Prostate gland (tissue), 2 donors: Measurements from ENCODE around the gene KCMF1.

ENCODE experiments used
- POLR2A ChIP-seq: fragments of 450-650 bp; IDR thresholded peaks from one replicate; pipeline ENCODE4 v1.6.1; 2016; ENCODE audit warnings: antibody characterized with exemption, mild to moderate bottlenecking
- POLR2AphosphoS5 ChIP-seq: sonication (generic); formaldehyde crosslinking; IDR thresholded peaks from one replicate; pipeline ENCODE4 v1.6.1; 2017; ENCODE audit warnings: antibody characterized with exemption
- TF ChIP-seq, protein P1 (sequence below), 4 experiments: fragments of 200-600 bp in 2 of 4; fragments of 450-650 bp in 2 of 4; sonication (generic) in 2 of 4; IDR thresholded peaks; 1 replicate in 3 of 4; 2 replicates in 1 of 4; pipeline ENCODE4 v1.5.1; 2016 to 2019; ENCODE audit warnings: antibody characterized with exemption in 4 of 4, mild to moderate bottlenecking in 2 of 4, moderate library complexity in 2 of 4

DNA sequence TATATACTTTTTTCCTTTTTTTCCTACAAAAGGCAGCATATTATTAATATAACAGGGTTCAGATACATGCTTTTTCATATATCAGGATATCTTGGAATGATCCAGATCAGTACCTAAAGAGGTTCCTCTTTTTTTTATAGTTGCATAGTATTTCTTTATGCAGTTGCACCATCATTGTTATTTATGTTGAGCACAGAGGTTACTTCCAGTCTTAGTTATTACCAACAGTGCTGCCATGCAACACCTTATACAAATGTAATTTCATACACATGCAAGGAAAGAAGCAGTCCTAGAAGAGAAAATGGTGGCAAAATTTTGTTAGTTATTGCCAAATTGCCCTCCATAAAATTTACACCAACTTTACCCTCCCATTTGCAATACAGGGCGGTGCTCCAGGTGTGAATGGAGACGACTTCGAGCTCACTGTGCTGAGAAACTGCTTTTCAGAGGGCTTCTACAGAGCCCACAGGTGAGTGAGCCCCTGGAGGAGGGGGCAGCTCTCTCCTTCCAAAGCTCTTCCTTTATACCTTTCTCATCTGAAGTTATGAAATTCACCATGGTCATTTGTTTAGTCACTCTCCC is 30.0 kb upstream of the KCMF1 start:
- TF ChIP-seq POLR2AphosphoS5 (no peak), POLR2A (no peak)
- TF ChIP-seq, protein P1, sequence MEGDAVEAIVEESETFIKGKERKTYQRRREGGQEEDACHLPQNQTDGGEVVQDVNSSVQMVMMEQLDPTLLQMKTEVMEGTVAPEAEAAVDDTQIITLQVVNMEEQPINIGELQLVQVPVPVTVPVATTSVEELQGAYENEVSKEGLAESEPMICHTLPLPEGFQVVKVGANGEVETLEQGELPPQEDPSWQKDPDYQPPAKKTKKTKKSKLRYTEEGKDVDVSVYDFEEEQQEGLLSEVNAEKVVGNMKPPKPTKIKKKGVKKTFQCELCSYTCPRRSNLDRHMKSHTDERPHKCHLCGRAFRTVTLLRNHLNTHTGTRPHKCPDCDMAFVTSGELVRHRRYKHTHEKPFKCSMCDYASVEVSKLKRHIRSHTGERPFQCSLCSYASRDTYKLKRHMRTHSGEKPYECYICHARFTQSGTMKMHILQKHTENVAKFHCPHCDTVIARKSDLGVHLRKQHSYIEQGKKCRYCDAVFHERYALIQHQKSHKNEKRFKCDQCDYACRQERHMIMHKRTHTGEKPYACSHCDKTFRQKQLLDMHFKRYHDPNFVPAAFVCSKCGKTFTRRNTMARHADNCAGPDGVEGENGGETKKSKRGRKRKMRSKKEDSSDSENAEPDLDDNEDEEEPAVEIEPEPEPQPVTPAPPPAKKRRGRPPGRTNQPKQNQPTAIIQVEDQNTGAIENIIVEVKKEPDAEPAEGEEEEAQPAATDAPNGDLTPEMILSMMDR (IDR thresholded peaks at IDR 0.05): no peak
